KOPT-K1 (cell line): ENCODE measurements around the gene ZNF644.
"Not testable (repeated sequence)": the region's sequence is repeated elsewhere in the genome, so short reads cannot be mapped to it uniquely, and the experiment has no call there.

Experiments
- H3K27ac ChIP-seq: fragments of 200-600 bp; sonication (generic); 2 replicates; pipeline ENCODE4 v1.5.1; 2016; ENCODE audit warnings: antibody characterized with exemption, mild to moderate bottlenecking, low read depth, low read length; ENCODE audit not compliant: poor library complexity, severe bottlenecking
- H3K36me3 ChIP-seq: fragments of 200-600 bp; sonication (generic); 2 replicates; pipeline ENCODE4 v1.5.1; 2017; ENCODE audit warnings: antibody characterized with exemption, mild to moderate bottlenecking, low read length, moderate library complexity; ENCODE audit not compliant: insufficient read depth
- H3K9me3 ChIP-seq: fragments of 200-600 bp; sonication (generic); 2 replicates; pipeline ENCODE4 v1.5.1; 2017; ENCODE audit warnings: antibody characterized with exemption, low read length, mild to moderate bottlenecking; ENCODE audit not compliant: insufficient read depth, poor library complexity, severe bottlenecking

Gene ZNF644

GRCh38 chr1:90945287-90945686 is 76.5 kb downstream of the ZNF644 start:
- Histone ChIP-seq H3K36me3 (peaks cover 21% of the 10 kb centered on the region), H3K9me3 (no peaks in the 10 kb centered on the region), H3K27ac (no peak overlapping the region)

DNA sequence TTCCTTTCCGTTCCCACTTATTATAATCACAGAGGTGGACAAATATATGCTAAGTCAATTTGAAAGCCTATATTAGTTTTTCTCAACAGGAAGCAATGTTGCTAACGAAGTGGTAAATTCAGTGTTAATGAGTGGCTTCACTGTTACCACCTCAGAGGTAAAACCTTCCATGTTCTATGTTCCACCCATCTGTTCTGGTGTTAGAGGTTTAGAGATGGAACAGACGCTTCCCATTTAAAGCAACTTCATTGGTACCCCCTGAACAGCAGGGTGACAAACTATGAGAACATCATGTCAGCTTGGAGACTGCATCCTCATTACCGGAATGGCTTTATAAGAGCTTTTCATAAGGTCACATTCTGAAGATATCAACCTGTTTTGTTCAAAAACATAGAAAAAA is 77.9 kb downstream of the ZNF644 start:
- H3K36me3 ChIP-seq = peaks cover 34% of the 10 kb centered on the region

GRCh38 chr1:90940746-90941145 is 81.1 kb downstream of the ZNF644 start:
- H3K36me3 ChIP-seq = peaks cover 67% of the 10 kb centered on the region
- H3K9me3 ChIP-seq = no peaks in the 10 kb centered on the region
- H3K27ac ChIP-seq = no peak overlapping the region

More for the DNA sequence above, 77.9 kb downstream of the ZNF644 start:
- H3K9me3 ChIP-seq = no peaks in the 10 kb centered on the region
- H3K27ac ChIP-seq = no peak overlapping the region

- H3K9me3 ChIP-seq = no peaks in the 10 kb centered on the region
- peaks cover 91% of the 10 kb centered on the region for H3K36me3 ChIP-seq
- no peak overlapping the region for H3K27ac ChIP-seq
These were observed 85.1 kb downstream of the ZNF644 start for GRCh38 chr1:90936731-90937130.

GRCh38 chr1:90936061-90936460 is 85.8 kb downstream of the ZNF644 start:
- H3K36me3 ChIP-seq = peaks cover 90% of the 10 kb centered on the region
- no peaks in the 10 kb centered on the region for H3K9me3 ChIP-seq
- no peak overlapping the region for H3K27ac ChIP-seq

DNA sequence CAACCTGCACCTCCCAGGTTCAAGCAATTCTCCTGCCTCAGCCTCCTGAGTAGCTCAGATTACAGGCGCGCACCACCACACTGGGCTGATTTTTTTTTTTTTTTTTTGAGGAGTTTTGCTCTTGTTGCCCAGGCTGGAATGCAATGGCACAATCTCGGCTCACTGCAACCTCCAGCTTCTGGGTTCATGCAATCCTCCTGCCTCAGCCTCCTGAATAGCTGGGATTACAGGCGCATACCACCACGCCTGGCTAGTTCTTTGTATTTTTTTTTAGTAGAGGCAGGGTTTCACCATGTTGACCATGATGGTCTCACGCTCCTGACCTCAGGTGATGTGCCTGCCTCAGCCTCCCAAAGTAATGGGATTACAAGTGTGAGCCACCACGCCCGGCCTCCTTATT is 93.6 kb downstream of the ZNF644 start:
- H3K36me3 ChIP-seq = peaks cover 61% of the 10 kb centered on the region
- H3K9me3 ChIP-seq, H3K27ac ChIP-seq: not testable (repeated sequence)

GRCh38 chr1:90927674-90928073 is 94.2 kb downstream of the ZNF644 start:
- not testable (repeated sequence) for H3K27ac ChIP-seq, H3K9me3 ChIP-seq
- H3K36me3 ChIP-seq = peaks cover 56% of the 10 kb centered on the region

DNA sequence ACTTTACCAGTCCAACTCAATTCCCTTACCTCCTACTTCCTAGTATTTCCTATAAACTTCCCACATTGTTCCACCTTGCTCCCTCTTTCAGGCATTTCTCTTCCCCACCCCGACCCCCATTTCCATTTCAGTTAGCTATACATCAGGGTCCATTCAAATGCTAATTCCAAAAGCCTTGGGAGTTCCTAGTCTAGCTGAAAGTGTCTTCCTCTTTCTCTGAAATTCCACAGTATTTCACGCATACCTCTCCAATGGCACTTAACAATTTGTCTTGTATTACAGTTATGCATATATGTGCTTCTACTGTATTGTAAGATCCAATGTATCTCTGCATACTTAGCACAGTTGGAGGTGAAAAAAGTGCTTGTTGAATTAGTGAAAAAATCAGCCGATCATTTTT is 94.9 kb downstream of the ZNF644 start:
- H3K9me3 ChIP-seq = peaks cover 7% of the 10 kb centered on the region
- peaks cover 55% of the 10 kb centered on the region for H3K36me3 ChIP-seq
- no peak overlapping the region for H3K27ac ChIP-seq

DNA sequence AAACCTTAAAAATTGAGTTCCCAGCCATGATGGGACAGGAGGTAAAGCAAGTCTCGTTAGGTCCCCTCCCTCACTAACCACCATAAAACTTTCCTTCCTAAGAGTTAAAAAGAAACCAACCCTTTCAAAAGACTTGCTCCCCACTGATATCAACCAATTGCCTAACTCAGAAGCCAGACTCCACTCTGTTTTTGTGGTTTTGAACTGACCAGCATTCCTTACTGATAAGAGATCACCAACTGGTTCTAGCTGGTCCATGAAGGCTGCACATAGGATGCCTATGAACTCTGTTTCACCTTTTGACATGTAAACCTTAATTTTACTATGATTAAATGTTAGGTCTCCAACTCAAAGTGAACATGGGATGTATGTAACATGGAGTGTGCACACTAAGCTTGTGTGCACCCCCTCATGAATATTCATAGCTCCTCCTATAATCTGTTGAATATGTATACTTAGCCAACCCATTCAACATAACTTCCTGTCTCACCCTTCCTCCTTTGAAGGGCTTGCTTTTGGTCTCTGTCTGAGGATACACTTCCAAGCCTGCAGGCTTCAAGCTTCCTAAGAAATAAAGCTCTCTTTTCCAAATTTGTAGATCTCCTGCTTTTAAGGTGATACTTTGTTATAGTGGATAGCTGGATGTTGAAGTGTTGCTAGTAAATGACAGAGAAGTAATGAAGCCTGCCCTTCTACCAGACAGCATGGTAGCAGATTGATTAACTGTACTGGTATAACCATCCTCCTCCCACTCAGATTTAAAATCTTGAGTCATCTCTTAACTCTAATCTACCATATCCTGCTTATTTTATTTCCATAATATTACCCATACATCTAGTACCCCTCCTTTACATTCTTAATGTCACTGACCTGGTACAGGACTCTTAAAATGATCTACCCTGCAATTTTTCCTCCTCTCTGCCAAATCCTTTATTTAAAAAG is 95.6 kb downstream of the ZNF644 start:
- H3K36me3 ChIP-seq = peaks cover 52% of the 10 kb centered on the region
- H3K27ac ChIP-seq = no peak overlapping the region
- peaks cover 7% of the 10 kb centered on the region for H3K9me3 ChIP-seq

DNA sequence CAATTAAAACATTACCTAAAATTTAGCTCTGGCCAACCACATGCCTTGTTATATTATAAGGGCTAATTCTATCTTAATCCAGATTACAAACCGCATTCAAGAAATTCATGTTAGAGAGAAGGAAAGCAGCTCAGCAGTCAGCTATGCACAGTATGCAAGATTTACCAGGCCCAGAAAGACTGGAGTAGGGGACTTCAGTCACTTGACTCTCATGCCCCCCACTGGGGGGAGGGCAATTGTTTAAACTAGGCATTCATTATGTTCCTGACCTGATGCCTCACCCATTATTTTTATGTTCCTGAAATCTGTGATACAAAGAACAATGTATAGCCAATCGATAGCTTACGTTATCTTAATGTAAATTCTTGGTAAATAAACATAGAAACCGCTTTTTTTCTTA is 96.9 kb downstream of the ZNF644 start:
- peaks cover 10% of the 10 kb centered on the region for H3K9me3 ChIP-seq
- H3K36me3 ChIP-seq = peaks cover 43% of the 10 kb centered on the region
- no peak overlapping the region for H3K27ac ChIP-seq

DNA sequence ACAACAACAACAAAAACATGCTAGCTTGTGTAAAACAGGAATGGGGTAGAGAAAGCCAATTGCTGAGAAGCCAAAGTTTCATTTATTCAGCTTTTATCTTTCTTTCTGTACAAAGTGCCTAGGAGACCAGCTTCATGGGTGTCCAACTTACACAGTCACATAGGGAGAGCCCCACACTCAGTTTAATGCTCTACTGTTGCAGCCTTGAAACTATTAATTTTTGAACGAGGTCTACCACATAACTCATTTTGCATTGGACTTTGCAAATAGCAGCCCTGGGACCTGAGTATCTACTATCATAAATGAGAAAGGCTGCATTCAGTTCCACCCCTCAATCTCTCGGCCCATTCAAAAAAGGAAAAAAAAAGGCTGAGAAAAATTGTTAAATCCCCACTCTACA is 98.8 kb downstream of the ZNF644 start:
- H3K27ac ChIP-seq = no peak overlapping the region
- H3K9me3 ChIP-seq = peaks cover 13% of the 10 kb centered on the region
- peaks cover 30% of the 10 kb centered on the region for H3K36me3 ChIP-seq

DNA sequence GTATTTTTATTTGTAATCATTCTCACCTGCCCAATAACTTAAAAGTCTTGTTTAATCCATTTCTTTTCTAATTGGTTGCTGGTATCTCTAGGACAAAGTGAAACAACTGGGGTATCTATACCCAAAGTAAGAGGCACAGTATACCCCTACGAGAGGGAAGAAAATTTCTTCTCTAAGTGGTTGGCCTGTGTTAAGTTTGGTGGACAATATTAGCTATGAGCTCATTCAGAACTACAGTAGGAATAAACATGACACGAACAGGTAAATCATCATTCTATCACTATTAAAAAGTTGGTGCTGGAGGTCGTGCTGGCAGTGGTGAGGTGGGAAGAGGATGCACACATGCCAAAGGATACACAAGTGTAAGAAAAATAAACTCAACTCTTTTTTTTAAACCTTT is 99.6 kb downstream of the ZNF644 start:
- H3K27ac ChIP-seq = no peak overlapping the region
- peaks cover 31% of the 10 kb centered on the region for H3K36me3 ChIP-seq
- peaks cover 13% of the 10 kb centered on the region for H3K9me3 ChIP-seq

DNA sequence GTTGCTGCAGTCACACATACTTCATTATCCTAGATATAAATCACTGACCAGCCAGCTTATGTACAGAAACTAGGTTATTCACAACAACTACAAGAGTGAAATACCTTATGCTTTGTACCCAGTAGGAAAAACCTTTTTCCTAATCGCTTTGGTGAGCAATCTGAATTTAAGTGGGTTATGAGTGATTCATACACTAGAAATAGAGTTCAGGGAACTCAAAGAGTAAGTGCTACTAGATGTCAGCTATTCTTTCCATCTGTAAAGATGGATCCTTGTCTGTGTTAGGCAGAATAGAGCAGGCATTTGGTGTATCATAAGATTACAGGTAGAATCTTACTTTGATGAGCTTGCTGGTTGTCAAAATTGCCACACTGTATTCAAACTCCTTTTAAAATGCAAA is 101.9 kb downstream of the ZNF644 start:
- Histone ChIP-seq H3K9me3 (peaks cover 6% of the 10 kb centered on the region), H3K27ac (no peak overlapping the region), H3K36me3 (peaks cover 36% of the 10 kb centered on the region)

DNA sequence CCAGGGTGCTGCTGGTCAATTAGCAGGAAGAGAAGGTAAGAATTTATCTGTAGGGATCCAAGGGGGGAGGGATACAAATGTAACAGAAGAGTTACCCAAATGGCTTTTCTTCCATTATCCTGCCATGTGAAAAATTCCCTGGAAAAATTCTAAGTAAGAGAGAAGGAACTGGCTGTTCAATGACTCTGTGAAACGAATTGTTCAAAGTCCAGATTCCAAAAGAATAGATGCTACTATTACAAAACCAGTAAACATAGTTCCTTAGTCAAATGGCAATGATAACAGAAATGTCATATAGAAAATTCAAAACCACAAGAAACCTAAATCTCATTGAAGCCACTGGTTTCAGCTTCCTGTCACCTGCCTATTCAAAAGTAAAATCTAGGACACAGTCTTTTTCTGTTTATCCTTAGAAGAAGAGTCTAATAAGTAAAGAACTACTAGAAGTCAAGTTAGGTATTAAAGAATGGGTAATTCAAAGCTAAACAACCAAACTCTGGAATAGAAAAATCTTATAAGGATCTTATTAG is 102.6 kb downstream of the ZNF644 start:
- Histone ChIP-seq H3K9me3 (peaks cover 6% of the 10 kb centered on the region), H3K36me3 (peaks cover 43% of the 10 kb centered on the region), H3K27ac (no peak overlapping the region)

GRCh38 chr1:90911353-90911752 is 110.5 kb downstream of the ZNF644 start:
- H3K27ac ChIP-seq = no peak overlapping the region
- H3K36me3 ChIP-seq = peaks cover 69% of the 10 kb centered on the region
- peaks cover 5% of the 10 kb centered on the region for H3K9me3 ChIP-seq

GRCh38 chr1:90902672-90903071 is 119.2 kb downstream of the ZNF644 start:
- Histone ChIP-seq H3K36me3 (peaks cover 45% of the 10 kb centered on the region), H3K27ac (no peak overlapping the region), H3K9me3 (no peaks in the 10 kb centered on the region)
